GM23338 (cell line): ENCODE measurements around the gene MAP3K14.

Experiments used
- CREB1 ChIP-seq: fragments of 250-450 bp; sonication (Bioruptor Pico); IDR thresholded peaks from 2 replicates; pipeline ENCODE4 v1.5.0; 2020; ENCODE audit warnings: low read depth, mild to moderate bottlenecking, moderate library complexity
- EZH2 ChIP-seq: fragments of 200-600 bp; sonication (generic); IDR thresholded peaks from one replicate; pipeline ENCODE4 v1.8.0; 2017; ENCODE audit warnings: antibody characterized with exemption, mild to moderate bottlenecking, low read depth; ENCODE audit not compliant: unreplicated experiment
- EZH2phosphoT487 ChIP-seq: fragments of 200-600 bp; sonication (generic); IDR thresholded peaks from one replicate; pipeline ENCODE4 v1.8.1; 2018; ENCODE audit warnings: antibody characterized with exemption; ENCODE audit not compliant: unreplicated experiment
- JUNB ChIP-seq: IDR thresholded peaks from one replicate; pipeline ENCODE4 v1.6.1; 2016; ENCODE audit warnings: antibody characterized with exemption; ENCODE audit not compliant: unreplicated experiment
- NANOG ChIP-seq: IDR thresholded peaks from 2 replicates; pipeline ENCODE4 v1.6.1; 2016; ENCODE audit warnings: antibody characterized with exemption, borderline replicate concordance
- POLR2AphosphoS5 ChIP-seq: IDR thresholded peaks from 2 replicates; pipeline ENCODE4 v1.6.1; 2016; ENCODE audit warnings: antibody characterized with exemption, low read depth
- ZNF114 ChIP-seq: fragments of 250-450 bp; sonication (Bioruptor Pico); IDR thresholded peaks from 2 replicates; pipeline ENCODE4 v1.5.0; 2020; ENCODE audit warnings: mild to moderate bottlenecking, moderate library complexity
- ZNF331 ChIP-seq: fragments of 250-450 bp; sonication (Bioruptor Pico); IDR thresholded peaks from 2 replicates; pipeline ENCODE4 v1.5.0; 2020; ENCODE audit warnings: low read depth, mild to moderate bottlenecking, moderate library complexity
- TF ChIP-seq, protein P1 (sequence below), 2 experiments: fragments of 200-600 bp in 1 of 2; sonication (generic) in 1 of 2; conservative IDR thresholded peaks; 2 replicates each; pipeline versions ENCODE4 v1.5.1 to v1.6.1; 2016 to 2017; ENCODE audit warnings: antibody characterized with exemption in 2 of 2, low read depth in 2 of 2, mild to moderate bottlenecking in 2 of 2, moderate library complexity in 1 of 2

GRCh38 chr17:45228763-45229539 lies 87.9 kb downstream of the MAP3K14 start:
- TF ChIP-seq, protein P1, sequence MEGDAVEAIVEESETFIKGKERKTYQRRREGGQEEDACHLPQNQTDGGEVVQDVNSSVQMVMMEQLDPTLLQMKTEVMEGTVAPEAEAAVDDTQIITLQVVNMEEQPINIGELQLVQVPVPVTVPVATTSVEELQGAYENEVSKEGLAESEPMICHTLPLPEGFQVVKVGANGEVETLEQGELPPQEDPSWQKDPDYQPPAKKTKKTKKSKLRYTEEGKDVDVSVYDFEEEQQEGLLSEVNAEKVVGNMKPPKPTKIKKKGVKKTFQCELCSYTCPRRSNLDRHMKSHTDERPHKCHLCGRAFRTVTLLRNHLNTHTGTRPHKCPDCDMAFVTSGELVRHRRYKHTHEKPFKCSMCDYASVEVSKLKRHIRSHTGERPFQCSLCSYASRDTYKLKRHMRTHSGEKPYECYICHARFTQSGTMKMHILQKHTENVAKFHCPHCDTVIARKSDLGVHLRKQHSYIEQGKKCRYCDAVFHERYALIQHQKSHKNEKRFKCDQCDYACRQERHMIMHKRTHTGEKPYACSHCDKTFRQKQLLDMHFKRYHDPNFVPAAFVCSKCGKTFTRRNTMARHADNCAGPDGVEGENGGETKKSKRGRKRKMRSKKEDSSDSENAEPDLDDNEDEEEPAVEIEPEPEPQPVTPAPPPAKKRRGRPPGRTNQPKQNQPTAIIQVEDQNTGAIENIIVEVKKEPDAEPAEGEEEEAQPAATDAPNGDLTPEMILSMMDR (conservative IDR thresholded peaks at IDR 0.05; ENCODE audit: low read depth in 2 of 2), result no peak
- TF ChIP-seq ZNF331 (no peak), JUNB (no peak), NANOG (no peak), CREB1 (CRISPR knock-in tag) (peak; percentile 77), POLR2AphosphoS5 (no peak), EZH2 (no peak), EZH2phosphoT487 (no peak), ZNF114 (no peak)
